T-helper 1 cell treated with Interleukin-12 subunit alpha and Interleukin-12 subunit beta and Interleukin-4 antibody, amounts not matched to agents 30 ng/mL and 1 ng/mL, for 36 hours (primary cell): ENCODE data around the gene PHF21B. TPM values are rescaled to one million over a fixed set of nuclear protein-coding genes. Genes with fewer than 3 reads are reported as not detected.

Source experiments
- intact Hi-C: fragments of 100-400 bp; cut with micrococcal nuclease; formaldehyde crosslinking; loops from one replicate; pipeline ENCODE4 v1.15.1; 2024
- total RNA-seq: library from RNA; stranded (reverse); gene quantifications from 2 replicates; pipeline ENCODE4 v1.2.3, GENCODE V29; 2022

Gene PHF21B
- total RNA-seq, 1 donor from 2014 or later, result 0.51 TPM

DNA sequence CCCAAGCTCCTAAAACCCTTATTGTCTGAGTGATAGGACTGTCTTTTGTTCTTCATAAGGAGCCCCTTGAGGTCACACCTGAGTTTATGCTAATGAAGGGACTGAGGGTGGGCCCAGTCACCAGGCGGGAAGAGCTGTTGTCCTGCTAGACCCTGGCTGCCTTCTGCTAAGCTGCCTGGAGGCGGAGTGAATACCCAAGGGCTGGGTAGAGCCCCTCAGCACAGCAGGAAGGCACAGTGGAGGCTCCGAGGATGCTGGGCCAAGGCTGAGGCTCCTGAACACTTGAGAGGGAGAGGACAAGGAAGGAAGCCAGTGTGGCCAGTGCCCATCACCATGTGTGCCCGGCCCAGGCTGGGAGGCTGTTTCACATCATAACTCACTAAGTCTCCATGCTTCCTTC lies 4.8 kb upstream of the PHF21B start:
- intact Hi-C loops, result no loop called here

- intact Hi-C loops, result no loop called here
Measured at GRCh38 chr22:45013138-45013537, 3.3 kb upstream of the PHF21B start.

GRCh38 chr22:45010532-45010900 lies 711 bp upstream of the PHF21B start:
- intact Hi-C loops, result no loop called here

GRCh38 chr22:45008751-45009605 lies 827 bp downstream of the PHF21B start:
- intact Hi-C loops, result loop anchor here (10.0 kb wide), 2 partner anchors 754 to 1526 kb away; partner anchors contain the start of gene CELSR1

GRCh38 chr22:45008186-45008681 lies 1.6 kb downstream of the PHF21B start:
- intact Hi-C loops, result loop anchor here (10.0 kb wide), 2 partner anchors 753 to 1527 kb away; partner anchors contain the start of gene CELSR1

GRCh38 chr22:45007391-45008185 lies 2.2 kb downstream of the PHF21B start:
- intact Hi-C loops, result loop anchor here (10.0 kb wide), 2 partner anchors 753 to 1527 kb away; partner anchors contain the start of gene CELSR1

DNA sequence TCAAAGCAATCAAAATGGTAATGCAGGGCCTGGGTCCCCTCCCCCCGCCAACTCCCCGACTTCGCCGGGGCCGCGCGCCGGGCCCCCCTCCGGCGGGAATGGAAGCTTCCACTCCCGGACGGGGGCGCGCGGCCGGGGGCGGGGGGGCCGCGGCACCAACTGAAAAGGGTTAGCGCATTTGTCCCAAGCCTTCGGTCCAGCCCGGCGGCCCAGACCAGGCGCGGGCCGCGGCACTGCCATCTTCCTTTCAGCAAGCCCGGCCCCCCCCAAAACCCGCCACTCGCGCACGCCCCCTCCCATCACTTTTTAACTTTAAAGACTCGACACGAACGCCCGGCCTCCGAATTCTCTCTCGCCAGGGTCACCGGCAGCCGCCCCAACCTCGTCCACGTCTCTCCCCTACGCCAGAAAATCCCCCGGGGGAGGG lies 2.8 kb downstream of the PHF21B start:
- intact Hi-C loops, result loop anchor here (10.0 kb wide), 2 partner anchors 752 to 1528 kb away; partner anchors contain the start of gene CELSR1

DNA sequence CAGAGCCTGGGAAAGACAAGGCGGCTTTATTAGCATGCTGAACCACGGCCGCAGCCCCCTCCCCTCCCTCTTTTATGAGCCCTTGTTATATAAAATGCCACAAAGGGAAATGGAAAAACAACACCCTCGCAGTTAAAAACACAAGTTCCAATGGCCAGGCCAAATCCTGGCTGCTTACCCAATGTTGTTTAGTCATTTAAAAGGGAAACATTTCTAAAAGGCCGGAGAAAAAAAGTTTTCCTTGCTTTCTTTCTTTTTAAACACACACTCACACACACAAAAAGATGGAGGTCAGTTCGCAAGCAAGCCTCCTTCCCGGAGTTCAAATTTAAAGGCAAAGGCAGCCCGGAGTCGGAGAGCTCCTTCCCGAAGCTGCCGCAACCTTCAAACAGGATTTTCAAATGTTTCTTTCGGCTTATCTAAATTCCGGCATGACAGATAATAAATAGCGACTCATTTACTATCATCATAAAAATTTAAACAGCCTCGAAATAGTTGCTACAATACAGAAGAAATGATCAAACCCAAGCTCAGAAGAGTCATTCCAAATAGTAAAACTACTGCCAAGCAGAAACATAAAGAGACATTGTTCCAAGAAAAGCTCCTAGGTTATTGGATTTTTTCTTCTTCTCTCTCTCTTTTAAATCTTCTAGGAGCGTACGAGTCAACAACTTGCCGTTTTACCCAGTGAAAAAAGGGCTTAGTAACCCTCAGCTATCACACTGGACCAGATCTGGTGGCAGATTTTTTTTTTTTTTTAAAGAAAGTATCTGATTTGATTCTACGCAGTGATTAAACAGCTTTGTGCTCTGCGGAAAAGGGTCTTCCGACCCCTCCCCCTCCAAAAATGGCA lies 3.5 kb downstream of the PHF21B start:
- intact Hi-C loops, result loop anchor here (10.0 kb wide), 2 partner anchors 752 to 1528 kb away; partner anchors contain the start of gene CELSR1

DNA sequence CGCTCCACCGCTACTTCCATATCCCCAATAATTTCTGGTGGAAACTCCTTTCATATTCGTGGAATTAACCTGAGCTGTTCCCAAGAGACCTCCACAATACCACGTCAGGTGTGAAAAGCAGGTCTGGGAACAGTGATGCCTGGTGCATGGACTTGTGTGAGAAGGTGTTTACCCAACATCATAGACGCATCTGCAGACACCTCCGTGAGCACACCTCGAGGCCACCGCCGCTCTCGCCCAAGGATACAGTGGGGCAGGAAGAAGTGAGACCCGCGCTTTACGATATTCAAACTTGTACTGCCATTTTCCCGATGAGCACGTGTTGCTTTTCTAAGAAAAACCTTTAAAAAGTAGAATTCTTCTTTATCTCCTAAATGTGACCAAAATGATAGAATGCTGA lies 8.2 kb downstream of the PHF21B start:
- intact Hi-C loops, result loop anchor here (10.0 kb wide), 2 partner anchors 747 to 1533 kb away; partner anchors contain the start of gene CELSR1

DNA sequence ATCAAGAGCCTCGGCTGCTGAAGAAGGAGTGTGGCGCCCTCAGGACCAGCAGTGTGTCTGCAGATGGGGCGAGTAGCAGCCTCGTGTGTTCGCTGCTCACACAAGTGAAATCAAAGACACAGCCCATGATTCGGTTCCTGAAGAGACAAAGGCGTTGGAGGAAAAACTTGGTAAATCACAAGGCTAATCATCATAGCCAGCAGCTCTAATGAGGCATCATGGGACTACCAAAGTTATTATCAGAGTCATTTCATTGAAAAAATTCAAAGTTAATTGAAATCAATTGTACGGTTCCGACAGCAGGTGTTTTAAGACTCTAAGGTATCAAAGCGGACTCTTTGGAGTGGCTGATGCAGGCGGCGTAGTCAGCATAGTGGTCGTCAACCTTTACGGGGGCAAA lies 9.5 kb downstream of the PHF21B start:
- intact Hi-C loops, result loop anchor here (10.0 kb wide), 2 partner anchors 746 to 1534 kb away; partner anchors contain the start of gene CELSR1

DNA sequence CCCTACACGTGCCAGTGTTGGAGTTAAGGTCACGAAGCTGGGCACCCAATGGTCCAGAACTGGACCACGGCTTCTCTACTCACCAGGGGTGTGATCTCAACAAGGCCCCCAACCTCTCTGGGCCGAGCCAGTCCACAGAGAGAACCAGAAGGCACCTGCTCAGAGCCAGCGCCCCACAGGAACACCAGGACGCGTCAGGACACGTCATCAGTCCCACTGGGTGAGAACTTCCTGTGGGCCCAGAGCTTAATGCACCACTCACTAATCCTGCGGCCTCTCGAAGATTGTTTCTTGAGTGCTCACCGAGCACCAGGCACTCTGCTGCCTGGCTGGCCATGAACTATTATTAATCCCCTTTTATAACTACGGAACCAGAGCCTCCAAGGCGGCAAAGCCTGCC lies 10.1 kb downstream of the PHF21B start:
- intact Hi-C loops, result loop anchor here (10.0 kb wide), 2 partner anchors 745 to 1535 kb away; partner anchors contain the start of gene CELSR1

DNA sequence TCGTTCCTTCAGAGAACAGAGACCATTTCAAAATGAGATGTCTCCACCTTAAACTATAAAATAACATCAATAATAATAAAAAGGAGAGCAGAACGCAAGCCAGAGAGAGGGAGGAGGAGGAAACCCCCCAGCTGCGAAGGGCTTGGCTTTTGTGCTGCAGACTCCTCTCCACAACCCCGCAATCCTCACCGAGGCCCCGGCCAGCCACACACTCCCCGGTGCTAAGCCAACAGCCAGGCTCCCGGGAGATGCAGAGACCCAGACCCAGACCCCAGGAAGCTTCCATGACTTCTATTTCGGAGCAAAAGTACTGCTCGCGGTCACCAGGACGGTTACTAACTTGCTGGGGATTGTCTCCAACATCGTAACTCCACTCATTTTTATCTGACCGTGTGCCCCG lies 10.6 kb downstream of the PHF21B start:
- intact Hi-C loops, result no loop called here

DNA sequence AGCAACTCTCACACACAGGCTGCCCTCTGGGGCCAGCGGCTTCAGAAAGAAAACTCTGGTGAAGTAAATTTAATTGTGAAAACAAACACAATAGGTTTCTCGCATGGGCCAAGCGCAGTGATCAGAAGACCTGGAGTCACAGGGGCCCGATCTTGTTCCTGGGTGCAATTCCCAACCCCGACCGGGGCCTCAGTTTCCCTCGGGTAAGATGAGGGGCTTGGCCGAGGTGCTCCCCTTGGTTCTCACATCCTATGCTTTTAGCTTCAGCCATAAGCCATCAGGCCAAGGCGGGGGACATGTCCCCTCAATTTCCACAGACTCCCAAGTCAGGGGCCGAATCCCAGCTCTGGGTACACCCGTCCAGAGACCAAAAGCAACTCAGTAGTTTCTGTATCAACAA lies 11.5 kb downstream of the PHF21B start:
- intact Hi-C loops, result no loop called here

- intact Hi-C loops, result no loop called here
Measured at GRCh38 chr22:44997060-44997459, 12.7 kb downstream of the PHF21B start.

DNA sequence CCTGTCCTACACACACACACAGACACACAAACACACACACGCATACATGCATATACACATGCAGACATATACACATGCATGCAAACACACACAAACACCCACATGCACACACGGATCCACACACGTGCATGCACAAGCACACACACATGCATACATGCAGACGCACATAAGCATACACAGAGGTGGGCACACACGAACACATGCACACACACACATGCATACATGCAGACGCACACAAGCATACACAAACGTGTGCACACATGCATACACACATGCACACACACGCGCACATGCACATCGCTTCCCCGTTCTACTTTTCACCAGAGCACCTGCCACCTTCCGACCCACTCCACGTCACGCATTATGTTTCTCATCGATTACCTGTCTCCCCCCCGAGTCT lies 13.2 kb downstream of the PHF21B start:
- intact Hi-C loops, result no loop called here

DNA sequence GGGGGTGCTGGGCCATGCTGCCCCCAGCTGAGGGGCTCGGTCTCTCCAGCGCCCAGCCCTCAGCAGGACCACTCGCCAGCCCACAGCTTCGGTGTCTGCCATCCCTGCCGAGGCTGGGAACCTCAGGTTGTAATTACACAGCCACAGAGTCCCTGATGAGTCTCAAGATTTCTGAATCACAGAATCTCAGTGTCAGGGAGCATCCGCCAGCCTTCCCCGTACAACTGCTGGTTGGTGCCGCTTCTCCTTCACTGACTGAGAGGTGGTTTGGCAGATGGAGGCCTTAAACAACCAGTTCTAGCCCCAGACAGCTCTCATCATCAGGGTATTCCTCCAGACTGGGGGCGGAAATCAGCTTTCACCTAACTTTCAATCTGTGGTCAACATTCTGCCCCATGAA lies 13.7 kb downstream of the PHF21B start:
- intact Hi-C loops, result no loop called here

DNA sequence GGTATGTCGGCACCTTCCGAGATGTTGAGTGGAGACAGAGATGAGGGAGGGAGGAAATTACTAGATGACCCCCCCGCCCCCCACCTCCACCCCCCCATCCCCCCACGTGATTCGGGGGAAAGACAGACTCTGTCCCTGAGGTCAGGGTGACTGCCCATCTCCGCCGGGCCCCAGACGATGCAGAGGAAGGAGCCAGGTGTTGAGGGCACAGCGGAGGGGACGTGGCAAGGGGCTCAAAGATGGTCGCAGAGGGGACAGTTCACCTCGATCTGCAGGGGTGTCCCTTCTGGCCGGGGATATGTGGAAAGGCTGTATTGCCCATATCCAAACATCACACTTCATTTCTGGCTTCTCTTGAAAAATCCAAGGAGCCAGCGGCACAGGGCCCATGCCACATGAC lies 14.1 kb downstream of the PHF21B start:
- intact Hi-C loops, result no loop called here

DNA sequence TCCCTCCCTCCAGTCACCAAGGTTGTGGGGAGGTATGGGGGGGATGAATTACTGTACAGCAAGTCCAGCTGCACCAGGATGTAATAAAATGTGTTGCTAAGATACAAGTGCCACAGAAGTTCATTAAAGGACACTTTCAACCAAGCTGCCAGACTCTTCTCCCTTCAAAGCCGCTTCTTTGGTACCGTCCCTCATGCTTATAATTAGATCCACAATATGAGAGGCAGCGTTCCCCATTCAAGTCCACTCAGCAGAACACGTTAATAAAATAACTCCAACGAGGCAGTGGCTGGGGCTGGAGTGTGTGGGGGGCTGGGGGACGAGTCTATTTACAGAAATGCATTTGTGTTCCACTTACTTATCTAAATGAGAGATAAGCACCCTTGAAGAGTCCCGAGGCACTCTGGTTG lies 14.7 kb downstream of the PHF21B start:
- intact Hi-C loops, result no loop called here

GRCh38 chr22:44994399-44995104 lies 15.3 kb downstream of the PHF21B start:
- intact Hi-C loops, result no loop called here

DNA sequence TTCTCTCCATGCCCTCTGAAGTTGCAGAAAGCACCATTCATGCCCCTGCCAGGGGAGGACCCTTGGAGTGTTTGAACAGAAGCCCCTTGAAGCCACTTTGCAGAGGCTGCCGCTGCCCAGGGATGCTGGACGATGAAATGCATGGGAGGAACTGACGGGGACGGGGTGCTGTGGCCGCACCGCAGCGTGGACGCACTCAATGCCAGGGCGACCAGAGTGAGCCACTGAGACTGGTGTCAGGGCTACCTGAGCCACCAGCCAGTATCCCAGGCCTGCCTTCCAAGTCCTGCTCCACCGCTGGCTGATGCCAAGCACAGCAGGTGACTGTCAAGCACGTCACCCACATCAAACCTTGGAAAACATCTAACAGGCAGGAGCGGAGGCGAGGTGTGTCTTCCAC lies 17.6 kb downstream of the PHF21B start:
- intact Hi-C loops, result no loop called here
